A673 (cell line): Measurements from ENCODE around the gene RPS19.

Source experiments
- CTCF ChIP-seq: fragments of 300-800, 200-600 bp; sonication (generic); conservative IDR thresholded peaks from 2 replicates; pipeline ENCODE4 v1.5.1; 2017; ENCODE audit warnings: low read depth, mild to moderate bottlenecking, antibody characterized with exemption, low read length, moderate library complexity, mixed read lengths
- EZH2 ChIP-seq: fragments of 200-600 bp; sonication (generic); IDR thresholded peaks from 2 replicates; pipeline ENCODE4 v1.6.1; 2017; ENCODE audit warnings: borderline replicate concordance, low read depth, mild to moderate bottlenecking, mixed read lengths, antibody characterized with exemption, low read length; ENCODE audit not compliant: poor library complexity, severe bottlenecking

GRCh38 chr19:41882568-41883462, 22.8 kb downstream of the RPS19 start, which contains the start of gene ARHGEF1:
- TF ChIP-seq CTCF (no peak), EZH2 (no peak)
